Measurements from ENCODE around the gene BICDL2. TPM values are rescaled to one million over a fixed set of nuclear protein-coding genes. Genes with fewer than 3 reads are reported as not detected.

The BICDL2 gene
- total and polyA plus RNA-seq, 2 donors (not counting 3 experiments of a cell fraction or from before 2014, with no cell fraction given) = not detected

DNA sequence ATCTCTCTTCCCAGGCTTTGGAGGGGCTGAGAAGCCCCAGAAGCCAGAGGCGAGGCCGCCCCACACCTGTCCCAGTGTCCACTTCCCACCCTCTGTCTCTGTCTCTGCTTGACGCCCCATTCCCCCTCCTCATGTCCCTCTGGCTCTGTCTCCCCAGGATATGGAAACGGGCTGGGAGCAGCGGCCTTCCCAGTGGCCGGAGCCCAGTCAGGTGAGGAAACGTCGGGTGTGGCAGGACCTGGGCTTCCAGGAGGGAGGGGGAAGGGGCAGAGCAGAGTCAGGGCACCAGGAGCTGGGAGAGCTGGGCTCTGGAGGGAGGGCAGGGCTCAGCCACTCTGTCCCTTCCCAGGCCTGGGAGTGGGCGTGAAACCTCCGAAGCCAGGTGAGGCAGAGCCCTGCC lies 45.9 kb downstream of the BICDL2 start:
- H3K79me2 ChIP-seq (ENCODE audit: control insufficient read depth, insufficient read depth, low read length) = no peaks in the 10 kb centered on the region
- H3K4me2 ChIP-seq (ENCODE audit: insufficient read depth, low read length) = no peak overlapping the region
- ChIA-PET POLR2A (no interaction called here), CTCF (no interaction called here)
- dilution Hi-C loops (cut with MboI; ENCODE audit: extremely low pct_ligation_motif_present, low sequenced_read_pairs) (no loop called here), intact Hi-C loops (cut with micrococcal nuclease) (no loop called here)
- BruUV-seq (replicated peaks) = no TSS peak
- H3K36me3 ChIP-seq (ENCODE audit: control insufficient read depth in 2 of 2, extremely low read depth in 1 of 2, insufficient read depth in 2 of 2, low read length in 2 of 2) = no peaks in the 10 kb centered on the region
- no peak overlapping the region for H2AFZ ChIP-seq (ENCODE audit: low read depth, low read length)
- H4K20me1 ChIP-seq (replicated peaks; ENCODE audit: control insufficient read depth, extremely low read depth, insufficient read depth, low read length) = no peaks in the 10 kb centered on the region
- no peaks in the 10 kb centered on the region for H3K9me1 ChIP-seq (replicated peaks; ENCODE audit: control insufficient read depth, extremely low read depth, insufficient read depth, low read length)
- no peak overlapping the region for H3K27ac ChIP-seq (ENCODE audit: insufficient read depth, low read depth, low read length)
- H3K9me3 ChIP-seq (replicated peaks; ENCODE audit: control insufficient read depth, insufficient read depth, low read length) = no peaks in the 10 kb centered on the region
- H3K27me3 ChIP-seq (ENCODE audit: control insufficient read depth in 2 of 2, insufficient read depth in 2 of 2, low read length in 2 of 2) = peaks cover 0 to 5% of the 10 kb centered on the region in 2 experiments
- H3K9ac ChIP-seq (replicated peaks; ENCODE audit: extremely low read depth, insufficient read depth, low read length) = no peak overlapping the region
- no peaks in the 10 kb centered on the region for H3K4me1 ChIP-seq (ENCODE audit: control insufficient read depth, extremely low read depth, insufficient read depth, low read length)
- no peak for FAIRE-seq
- TF ChIP-seq MYC (IDR thresholded peaks at IDR 0.05; ENCODE audit: low read depth, low read length) = no peak
- no peak for TF ChIP-seq FOS (IDR thresholded peaks at IDR 0.05; ENCODE audit: borderline replicate concordance, insufficient read depth, low read length)
- no peak for TF ChIP-seq POLR2AphosphoS5 (IDR thresholded peaks at IDR 0.05; ENCODE audit: insufficient read depth, low read depth, low read length)
- TF ChIP-seq POLR2A (IDR thresholded peaks at IDR 0.05; ENCODE audit: low read depth, low read length) = no peak
- TF ChIP-seq JUN (IDR thresholded peaks at IDR 0.05; ENCODE audit: borderline replicate concordance, insufficient read depth, insufficient read length, low read depth) = no peak
- TF ChIP-seq, protein P1, sequence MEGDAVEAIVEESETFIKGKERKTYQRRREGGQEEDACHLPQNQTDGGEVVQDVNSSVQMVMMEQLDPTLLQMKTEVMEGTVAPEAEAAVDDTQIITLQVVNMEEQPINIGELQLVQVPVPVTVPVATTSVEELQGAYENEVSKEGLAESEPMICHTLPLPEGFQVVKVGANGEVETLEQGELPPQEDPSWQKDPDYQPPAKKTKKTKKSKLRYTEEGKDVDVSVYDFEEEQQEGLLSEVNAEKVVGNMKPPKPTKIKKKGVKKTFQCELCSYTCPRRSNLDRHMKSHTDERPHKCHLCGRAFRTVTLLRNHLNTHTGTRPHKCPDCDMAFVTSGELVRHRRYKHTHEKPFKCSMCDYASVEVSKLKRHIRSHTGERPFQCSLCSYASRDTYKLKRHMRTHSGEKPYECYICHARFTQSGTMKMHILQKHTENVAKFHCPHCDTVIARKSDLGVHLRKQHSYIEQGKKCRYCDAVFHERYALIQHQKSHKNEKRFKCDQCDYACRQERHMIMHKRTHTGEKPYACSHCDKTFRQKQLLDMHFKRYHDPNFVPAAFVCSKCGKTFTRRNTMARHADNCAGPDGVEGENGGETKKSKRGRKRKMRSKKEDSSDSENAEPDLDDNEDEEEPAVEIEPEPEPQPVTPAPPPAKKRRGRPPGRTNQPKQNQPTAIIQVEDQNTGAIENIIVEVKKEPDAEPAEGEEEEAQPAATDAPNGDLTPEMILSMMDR (IDR thresholded peaks at IDR 0.05; ENCODE audit: extremely low read depth in 1 of 2, insufficient read depth in 1 of 2, low read depth in 1 of 2, low read length in 2 of 2) = no peak
- TF ChIP-seq, protein P2, sequence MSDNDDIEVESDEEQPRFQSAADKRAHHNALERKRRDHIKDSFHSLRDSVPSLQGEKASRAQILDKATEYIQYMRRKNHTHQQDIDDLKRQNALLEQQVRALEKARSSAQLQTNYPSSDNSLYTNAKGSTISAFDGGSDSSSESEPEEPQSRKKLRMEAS (IDR thresholded peaks at IDR 0.05; ENCODE audit: insufficient read depth, insufficient read length) = no peak
- TF ChIP-seq GATA2 (IDR thresholded peaks at IDR 0.05; ENCODE audit: insufficient read depth, insufficient read length, low read depth, low read length) = no peak
- TF ChIP-seq EZH2 (IDR thresholded peaks at IDR 0.05; ENCODE audit: borderline replicate concordance, low read depth, low read length, severe bottlenecking) = no peak
- no peak for DNase-seq (ENCODE audit: low read depth, low spot score)
- no peak overlapping the region for H3K4me3 ChIP-seq (replicated peaks in 1 of 3; ENCODE audit: insufficient read depth in 1 of 3, low read depth in 1 of 3, low read length in 3 of 3)
